Ishikawa (cell line): ENCODE results near the gene QPRT.
A peak's percentile ranks its signal among the peaks of the same experiment; 100 is the strongest.

Source experiments
- CEBPB ChIP-seq: IDR thresholded peaks from 2 replicates; pipeline ENCODE4 v1.6.1; 2012
- CREB1 ChIP-seq: IDR thresholded peaks from 2 replicates; pipeline ENCODE4 v1.6.1; 2012; ENCODE audit warnings: low read depth
- EGR1 ChIP-seq: IDR thresholded peaks from 2 replicates; pipeline ENCODE4 v1.6.1; 2012
- EP300 ChIP-seq: IDR thresholded peaks from 2 replicates; pipeline ENCODE4 v1.6.1; 2012; ENCODE audit warnings: borderline replicate concordance
- FOXM1 ChIP-seq: IDR thresholded peaks from 2 replicates; pipeline ENCODE4 v1.6.1; 2012; ENCODE audit warnings: low read depth, borderline replicate concordance
- MAX ChIP-seq: IDR thresholded peaks from 2 replicates; pipeline ENCODE4 v1.6.1; 2012
- NFIC ChIP-seq: IDR thresholded peaks from 2 replicates; pipeline ENCODE4 v1.6.1; 2012
- RAD21 ChIP-seq: IDR thresholded peaks from 2 replicates; pipeline ENCODE4 v1.6.1; 2012; ENCODE audit warnings: low read depth
- REST ChIP-seq: IDR thresholded peaks from 2 replicates; pipeline ENCODE4 v1.6.1; 2012; ENCODE audit warnings: low read depth, mild to moderate bottlenecking
- TAF1 ChIP-seq: IDR thresholded peaks from 2 replicates; pipeline ENCODE4 v1.6.1; 2012; ENCODE audit warnings: low read depth, mild to moderate bottlenecking
- TCF12 ChIP-seq: IDR thresholded peaks from 2 replicates; pipeline ENCODE4 v1.6.1; 2012; ENCODE audit warnings: low read depth
- TEAD4 ChIP-seq: IDR thresholded peaks from 2 replicates; pipeline ENCODE4 v1.6.1; 2012
- USF1 ChIP-seq: IDR thresholded peaks from 2 replicates; pipeline ENCODE4 v1.6.1; 2012
- YY1 ChIP-seq: IDR thresholded peaks from 2 replicates; pipeline ENCODE4 v1.6.1; 2012; ENCODE audit warnings: low read depth
- ZBTB7A ChIP-seq: IDR thresholded peaks from 2 replicates; pipeline ENCODE4 v1.6.1; 2012; ENCODE audit warnings: low read depth

Gene QPRT

GRCh38 chr16:29700253-29700987, 21.4 kb downstream of the QPRT start:
- TF ChIP-seq CREB1 (no peak), TEAD4 (peak; percentile 70), CEBPB (no peak), YY1 (no peak), TAF1 (no peak), EP300 (no peak), USF1 (no peak), FOXM1 (no peak), REST (no peak), RAD21 (peak; percentile 90), ZBTB7A (no peak), TCF12 (no peak), NFIC (no peak), MAX (peak; percentile 49; the same call in 1 of the 2 replicates), EGR1 (no peak)

- TF ChIP-seq ZBTB7A (no peak), TEAD4 (no peak), YY1 (no peak), USF1 (no peak), TCF12 (no peak), NFIC (no peak), CREB1 (no peak), FOXM1 (no peak), MAX (no peak), EGR1 (no peak), TAF1 (no peak), EP300 (no peak), RAD21 (no peak)
These were observed 22.2 kb downstream of the QPRT start for GRCh38 chr16:29701214-29701555.

- TF ChIP-seq CEBPB = no peak
- no peak for TF ChIP-seq YY1
- no peak for TF ChIP-seq RAD21
- no peak for TF ChIP-seq TCF12
- TF ChIP-seq EGR1 = no peak
- no peak for TF ChIP-seq MAX
- no peak for TF ChIP-seq TEAD4
- no peak for TF ChIP-seq USF1
- no peak for TF ChIP-seq REST
- no peak for TF ChIP-seq FOXM1
- no peak for TF ChIP-seq TAF1
- no peak for TF ChIP-seq EP300
- no peak for TF ChIP-seq CREB1
- TF ChIP-seq NFIC = no peak
These were observed 23.3 kb downstream of the QPRT start for GRCh38 chr16:29702269-29702668.

GRCh38 chr16:29705030-29705429, 26.1 kb downstream of the QPRT start:
- TF ChIP-seq TAF1 = no peak
- no peak for TF ChIP-seq EGR1
- TF ChIP-seq RAD21 = no peak
- no peak for TF ChIP-seq TCF12
- no peak for TF ChIP-seq FOXM1

- TF ChIP-seq TAF1 (no peak), TEAD4 (no peak), ZBTB7A (no peak), EP300 (no peak), YY1 (no peak), TCF12 (no peak), NFIC (no peak), CREB1 (no peak), MAX (no peak), FOXM1 (no peak), USF1 (no peak), EGR1 (no peak), REST (no peak), RAD21 (no peak), CEBPB (no peak)
These were observed 30.1 kb downstream of the QPRT start for GRCh38 chr16:29708917-29709600.
